Smooth muscle cell (in vitro differentiated cells): ENCODE data around the gene VANGL2. TPM values are rescaled to one million over a fixed set of nuclear protein-coding genes. Genes with fewer than 3 reads are reported as not detected.

Experiments used
- DNase-seq: peaks from one replicate; lab custom pipeline; 2025; ENCODE audit not compliant: unreplicated experiment; lab: John Stamatoyannopoulos, UW
- H2AFZ ChIP-seq: fragments of 200-600 bp; sonication (generic); 2 replicates; pipeline ENCODE4 v1.6.0; 2016; ENCODE audit warnings: antibody characterized with exemption, low read depth, mild to moderate bottlenecking
- H3F3A ChIP-seq: fragments of 200-600 bp; sonication (generic); 2 replicates; pipeline ENCODE4 v1.6.0; 2017; ENCODE audit warnings: antibody characterized with exemption, low read depth
- H3K27ac ChIP-seq: fragments of 200-600 bp; sonication (generic); 2 replicates; pipeline ENCODE4 v1.5.1; 2016; ENCODE audit warnings: low read depth, mild to moderate bottlenecking
- H3K27me3 ChIP-seq: fragments of 200-600 bp; sonication (generic); 2 replicates; pipeline ENCODE4 v1.6.1; 2016; ENCODE audit warnings: low read depth, mild to moderate bottlenecking
- H3K36me3 ChIP-seq: fragments of 200-600 bp; sonication (generic); 2 replicates; pipeline ENCODE4 v1.5.1; 2016; ENCODE audit warnings: low read depth
- H3K4me1 ChIP-seq: fragments of 200-600 bp; sonication (generic); 2 replicates; pipeline ENCODE4 v1.5.1; 2016; ENCODE audit warnings: low read depth
- H3K4me2 ChIP-seq: fragments of 200-600 bp; sonication (generic); 2 replicates; pipeline ENCODE4 v1.6.0; 2016; ENCODE audit warnings: mild to moderate bottlenecking
- H3K4me3 ChIP-seq: fragments of 200-600 bp; sonication (generic); 2 replicates; pipeline ENCODE4 v1.5.1; 2016; ENCODE audit warnings: mild to moderate bottlenecking
- H3K79me2 ChIP-seq: fragments of 200-600 bp; sonication (generic); 2 replicates; pipeline ENCODE4 v1.6.0; 2016; ENCODE audit warnings: low read depth, mild to moderate bottlenecking
- H3K9ac ChIP-seq: fragments of 200-600 bp; sonication (generic); 2 replicates; pipeline ENCODE4 v1.6.0; 2016; ENCODE audit warnings: low read depth
- H3K9me3 ChIP-seq: fragments of 200-600 bp; sonication (generic); replicated peaks from 2 replicates; pipeline ENCODE4 v1.5.1; 2016; ENCODE audit warnings: low read depth
- H4K20me1 ChIP-seq: fragments of 200-600 bp; sonication (generic); 2 replicates; pipeline ENCODE4 v1.6.0; 2016; ENCODE audit warnings: low read depth
- CTCF ChIP-seq: fragments of 200-600 bp; sonication (generic); IDR thresholded peaks from 2 replicates; pipeline ENCODE4 v1.5.1; 2017; ENCODE audit warnings: borderline replicate concordance, mild to moderate bottlenecking, antibody characterized with exemption; ENCODE audit not compliant: insufficient read depth, poor library complexity, severe bottlenecking
- WGBS: methylation state at CpG from one replicate; pipeline ENCODE4 v1.1.7; 2016; ENCODE audit warnings: low lambda C conversion rate; 5-methylcytosine and 5-hydroxymethylcytosine counted together
- polyA plus RNA-seq: library from polyadenylated mRNA; unstranded; fragments of >200 nt; fragmentation: Nextera tagmentation; extraction: Ambion mirVana; gene quantifications from 2 replicates; pipeline ENCODE4 v1.2.1, GENCODE V29; 2016
- total RNA-seq: library from RNA; depleted of rRNA; stranded (reverse); fragments of >200 nt; gene quantifications from 2 replicates; pipeline ENCODE4 v1.2.3, GENCODE V29; 2014

The VANGL2 gene
- total and polyA plus RNA-seq, 2 experiments from 2014 or later, result 7.1 to 12.2 TPM

- Histone ChIP-seq H3K27ac (no peak overlapping the region), H3K79me2 (no peaks in the 10 kb centered on the region), H3K36me3 (no peaks in the 10 kb centered on the region), H3F3A (no peaks in the 10 kb centered on the region), H4K20me1 (no peaks in the 10 kb centered on the region), H3K9me3 (no peaks in the 10 kb centered on the region), H3K4me2 (no peak overlapping the region), H3K9ac (no peak overlapping the region), H3K27me3 (no peaks in the 10 kb centered on the region), H3K4me1 (no peaks in the 10 kb centered on the region), H2AFZ (no peak overlapping the region), H3K4me3 (no peak overlapping the region)
- TF ChIP-seq CTCF, result no peak
- DNase-seq, result no peak
These were observed 67.2 kb downstream of the VANGL2 start for GRCh38 chr1:160467576-160467975.

DNA sequence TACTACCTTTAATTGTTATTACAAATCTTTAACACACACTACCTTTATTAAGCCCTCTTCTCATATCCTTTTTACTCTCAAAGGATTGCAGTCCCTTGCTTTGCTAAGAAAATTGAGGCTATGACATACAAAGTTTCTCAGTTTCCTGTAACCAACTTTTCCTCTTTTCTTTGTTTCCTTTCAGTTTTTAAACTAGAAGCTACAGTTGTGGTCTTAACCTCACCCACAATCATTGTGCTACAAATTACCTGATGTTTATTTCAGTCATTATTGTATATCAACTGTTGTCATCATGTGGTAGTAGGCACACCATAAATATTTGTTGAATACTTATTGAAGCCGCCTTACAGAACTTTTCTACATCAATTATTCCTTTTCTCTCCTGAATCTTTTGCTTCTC is 70.9 kb downstream of the VANGL2 start:
- no peak for TF ChIP-seq CTCF
- Histone ChIP-seq H3K79me2 (no peaks in the 10 kb centered on the region), H3K4me2 (no peak overlapping the region), H3K4me1 (no peaks in the 10 kb centered on the region), H3K27me3 (no peaks in the 10 kb centered on the region), H3K4me3 (no peak overlapping the region), H3F3A (no peaks in the 10 kb centered on the region), H3K9ac (no peak overlapping the region), H3K27ac (no peak overlapping the region), H4K20me1 (no peaks in the 10 kb centered on the region), H3K36me3 (no peaks in the 10 kb centered on the region), H3K9me3 (no peaks in the 10 kb centered on the region), H2AFZ (no peak overlapping the region)
- no peak for DNase-seq
- WGBS, result 100% methylated on average over 1 of the region's 1 CpG

- TF ChIP-seq CTCF, result no peak
- no peak overlapping the region for H3K4me3 ChIP-seq
- 90% methylated on average over 3 of the region's 3 CpGs for WGBS
- no peak overlapping the region for H3K9ac ChIP-seq
- no peaks in the 10 kb centered on the region for H4K20me1 ChIP-seq
- no peak overlapping the region for H2AFZ ChIP-seq
- H3K4me2 ChIP-seq, result no peak overlapping the region
- no peak for DNase-seq
- H3K4me1 ChIP-seq, result no peaks in the 10 kb centered on the region
- H3K27me3 ChIP-seq, result no peaks in the 10 kb centered on the region
- no peak overlapping the region for H3K27ac ChIP-seq
- H3F3A ChIP-seq, result no peaks in the 10 kb centered on the region
- H3K36me3 ChIP-seq, result no peaks in the 10 kb centered on the region
- no peaks in the 10 kb centered on the region for H3K79me2 ChIP-seq
- H3K9me3 ChIP-seq, result no peaks in the 10 kb centered on the region
These were observed 71.7 kb downstream of the VANGL2 start for GRCh38 chr1:160472112-160472511.

DNA sequence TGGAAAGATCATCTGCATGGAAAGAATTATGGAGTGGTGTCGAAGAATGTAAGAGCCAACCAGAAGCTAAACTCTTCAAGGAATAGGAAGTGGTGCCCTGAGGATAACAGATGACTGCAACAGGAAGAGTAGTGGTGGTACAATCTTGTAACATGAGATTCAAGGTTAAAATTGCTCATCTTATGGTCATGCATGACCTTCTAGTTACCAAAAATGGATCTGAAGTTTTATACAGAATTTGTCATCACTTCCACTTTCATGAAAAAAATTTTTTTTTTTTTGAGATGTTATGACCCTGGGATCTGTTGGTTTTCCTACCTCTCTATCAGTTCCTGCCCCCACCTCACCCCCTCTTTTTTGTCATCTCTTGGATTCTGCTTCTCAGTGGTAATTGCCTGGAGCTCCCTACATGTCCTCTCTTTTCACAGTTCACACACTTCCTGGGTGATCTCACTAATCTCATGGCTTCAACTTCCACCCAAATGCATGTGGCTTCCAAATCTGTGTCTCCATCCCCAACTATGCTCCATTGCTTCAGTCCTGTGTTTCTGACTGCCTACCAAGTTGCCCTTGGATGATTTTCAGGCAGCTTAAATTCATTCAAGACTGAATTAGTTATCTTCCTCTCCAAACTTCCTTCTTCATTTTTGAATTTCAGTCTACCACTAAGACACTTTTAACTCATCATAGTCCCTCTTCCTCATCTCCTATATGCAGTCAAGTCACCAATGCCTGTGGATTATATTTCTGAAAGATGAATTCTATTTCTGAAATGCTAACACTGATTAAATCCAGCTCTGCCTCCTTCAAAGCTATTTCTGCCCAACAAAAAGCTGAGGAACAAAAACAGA is 74.3 kb downstream of the VANGL2 start:
- no peak overlapping the region for H3K9ac ChIP-seq
- H3K4me2 ChIP-seq, result no peak overlapping the region
- H3K9me3 ChIP-seq, result no peaks in the 10 kb centered on the region
- H2AFZ ChIP-seq, result no peak overlapping the region
- H4K20me1 ChIP-seq, result no peaks in the 10 kb centered on the region
- no peaks in the 10 kb centered on the region for H3K79me2 ChIP-seq
- H3K27ac ChIP-seq, result no peak overlapping the region
- H3K4me1 ChIP-seq, result no peaks in the 10 kb centered on the region
- no peak for DNase-seq
- TF ChIP-seq CTCF, result no peak
- 92% methylated on average over 1 of the region's 1 CpG for WGBS
- no peaks in the 10 kb centered on the region for H3K27me3 ChIP-seq
- no peaks in the 10 kb centered on the region for H3K36me3 ChIP-seq
- H3F3A ChIP-seq, result no peaks in the 10 kb centered on the region
- no peak overlapping the region for H3K4me3 ChIP-seq
